AG08396 (cell line): ENCODE measurements around the gene FAM170B.

Experiments
- DNase-seq: peaks from one replicate; pipeline ENCODE4 v3.0.0; 2012; ENCODE audit warnings: low spot score, mixed read lengths

Gene FAM170B

DNA sequence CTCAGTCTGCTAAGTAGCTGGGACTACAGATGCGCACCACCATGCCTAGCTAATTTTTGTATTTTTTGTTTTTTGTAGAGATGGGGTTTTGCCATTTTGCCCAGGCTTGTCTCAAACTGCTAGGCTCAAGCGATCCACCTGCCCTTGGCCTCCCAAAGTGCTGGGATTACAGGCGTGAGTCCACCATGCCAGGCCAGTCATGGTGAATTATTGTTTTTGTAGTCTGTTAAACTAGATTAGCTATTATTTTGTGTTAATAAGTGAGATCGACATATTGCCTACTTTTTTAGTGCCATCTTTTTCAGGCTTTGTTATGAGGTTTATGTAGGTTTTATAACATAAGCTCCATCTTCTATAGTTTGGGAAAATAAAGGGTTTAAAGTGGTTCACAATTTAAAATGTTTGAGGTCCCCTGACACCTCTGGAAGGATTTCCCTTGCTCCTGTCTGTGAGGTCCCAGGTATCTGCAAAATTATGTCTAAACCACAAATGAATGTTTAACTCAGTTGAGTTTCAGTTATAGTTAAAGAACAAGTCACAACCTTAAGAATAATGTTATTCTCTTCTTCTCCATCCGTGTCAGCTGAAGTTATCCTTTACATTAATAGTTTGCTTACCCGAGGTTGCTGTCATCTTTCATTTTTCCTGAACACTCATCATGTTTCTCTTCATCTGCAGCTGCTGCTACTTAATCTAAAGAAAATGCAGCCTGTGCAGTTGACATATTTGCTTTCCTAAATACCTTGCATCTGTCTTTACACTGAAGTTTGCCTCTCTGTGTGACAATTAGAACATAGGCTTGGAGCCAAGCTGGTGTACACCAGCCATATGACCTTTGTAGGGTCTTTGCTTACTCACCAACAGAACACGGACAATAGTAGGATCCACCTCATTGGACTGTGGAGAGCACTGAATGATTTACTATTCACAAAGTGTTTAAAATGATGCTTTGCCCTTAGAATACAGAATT, 9.6 kb downstream of the FAM170B start:
- DNase-seq: no peak

DNA sequence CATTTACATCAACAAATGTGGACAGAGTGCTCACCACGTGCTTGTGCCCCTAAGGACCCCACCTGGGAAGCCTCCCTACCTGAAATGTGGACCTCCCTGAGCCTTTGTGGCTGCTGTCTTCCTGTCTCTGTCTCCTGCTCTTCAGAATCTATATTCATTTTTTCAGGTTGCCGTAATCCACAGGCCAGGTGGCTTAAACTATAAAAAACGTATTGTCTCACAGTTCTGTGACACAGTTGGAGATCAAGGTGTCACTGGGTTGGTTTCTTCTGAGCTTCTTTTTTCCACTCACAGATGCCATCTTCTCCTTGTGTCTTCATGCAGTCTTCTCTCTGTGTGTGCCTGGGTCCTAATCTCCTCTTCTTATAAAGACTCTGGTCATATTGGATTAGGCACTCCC, 12.9 kb downstream of the FAM170B start:
- DNase-seq: no peak

DNA sequence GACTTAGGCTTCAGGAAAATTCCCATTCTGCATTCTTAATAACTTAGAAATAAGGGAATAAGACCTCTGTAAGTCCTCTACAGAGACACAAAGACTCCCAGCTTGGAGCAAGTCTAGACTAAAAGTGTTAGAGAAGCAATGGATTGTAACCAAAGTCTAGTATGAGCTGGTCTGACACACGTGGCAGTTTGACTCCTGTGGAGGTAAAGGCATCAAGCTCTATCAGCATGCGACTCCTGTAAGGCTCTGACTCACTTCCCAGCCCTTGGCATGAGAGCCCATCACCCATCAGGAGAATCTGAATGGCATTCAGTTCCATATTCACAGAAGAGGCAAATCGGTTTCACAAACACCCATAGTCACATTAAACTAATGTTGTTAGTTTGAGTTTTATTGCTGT, 14.1 kb downstream of the FAM170B start:
- no peak for DNase-seq

DNA sequence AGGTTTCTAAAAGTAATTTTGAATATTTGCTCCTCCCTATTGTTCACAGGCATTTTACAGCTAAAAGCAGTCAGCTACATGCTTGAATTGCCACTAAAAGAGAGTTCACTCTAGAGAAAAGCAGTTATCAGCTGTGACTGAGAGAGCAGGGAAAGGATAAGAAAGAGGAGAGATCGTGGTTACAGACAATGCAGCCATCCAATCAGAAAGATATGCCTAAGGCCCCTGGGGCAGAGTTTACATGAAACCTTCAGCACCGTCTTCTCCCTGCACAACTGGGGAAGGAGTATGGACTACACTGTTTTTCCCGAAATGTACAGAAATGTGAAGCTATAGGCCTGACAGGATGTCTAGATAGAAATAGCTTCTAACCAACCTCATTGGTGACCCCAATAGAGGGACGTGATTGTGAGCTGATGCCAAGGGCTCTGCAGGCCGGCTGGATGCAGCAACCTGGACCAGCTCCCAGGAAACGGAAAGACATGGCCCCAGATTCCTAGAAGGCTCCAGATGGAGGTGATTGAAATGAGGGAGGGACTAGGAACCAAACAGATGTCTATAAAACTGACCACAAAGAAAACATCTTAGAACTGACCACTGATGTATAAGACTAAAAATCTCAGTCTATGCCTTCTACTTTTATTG, 15.3 kb downstream of the FAM170B start:
- DNase-seq: no peak

DNA sequence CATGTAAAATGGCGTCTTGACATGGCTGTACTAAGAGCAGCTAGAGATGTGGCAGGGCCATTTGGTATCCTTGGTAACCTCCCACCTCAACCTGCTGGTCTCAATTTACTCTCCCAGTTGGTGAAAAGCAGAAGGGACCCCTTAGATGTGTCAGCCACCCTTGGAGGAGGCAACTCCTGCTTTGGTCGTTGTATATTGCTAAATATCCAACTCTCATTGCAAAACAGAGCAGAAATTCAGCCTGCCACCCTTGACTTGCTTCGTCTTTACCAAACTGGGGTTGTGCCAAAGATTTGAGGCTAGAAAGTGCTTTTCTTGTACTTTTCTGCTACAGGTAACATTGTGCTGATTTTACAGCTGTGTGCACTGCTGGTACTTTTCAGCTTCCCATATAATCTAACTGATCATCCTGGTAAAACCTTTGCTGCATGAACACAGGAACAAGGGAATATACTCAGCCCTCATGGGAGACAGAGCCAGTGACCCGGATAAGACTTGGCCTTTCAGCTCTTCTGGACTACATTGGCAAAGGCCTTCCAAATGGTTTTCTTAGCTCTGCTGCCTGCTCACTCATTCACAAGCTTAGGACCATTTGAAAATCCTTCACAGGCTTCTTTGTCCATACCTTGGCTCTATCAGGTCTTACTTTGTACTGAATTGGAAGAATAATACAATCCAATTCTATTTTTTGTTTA, 16.3 kb downstream of the FAM170B start:
- DNase-seq: no peak

DNA sequence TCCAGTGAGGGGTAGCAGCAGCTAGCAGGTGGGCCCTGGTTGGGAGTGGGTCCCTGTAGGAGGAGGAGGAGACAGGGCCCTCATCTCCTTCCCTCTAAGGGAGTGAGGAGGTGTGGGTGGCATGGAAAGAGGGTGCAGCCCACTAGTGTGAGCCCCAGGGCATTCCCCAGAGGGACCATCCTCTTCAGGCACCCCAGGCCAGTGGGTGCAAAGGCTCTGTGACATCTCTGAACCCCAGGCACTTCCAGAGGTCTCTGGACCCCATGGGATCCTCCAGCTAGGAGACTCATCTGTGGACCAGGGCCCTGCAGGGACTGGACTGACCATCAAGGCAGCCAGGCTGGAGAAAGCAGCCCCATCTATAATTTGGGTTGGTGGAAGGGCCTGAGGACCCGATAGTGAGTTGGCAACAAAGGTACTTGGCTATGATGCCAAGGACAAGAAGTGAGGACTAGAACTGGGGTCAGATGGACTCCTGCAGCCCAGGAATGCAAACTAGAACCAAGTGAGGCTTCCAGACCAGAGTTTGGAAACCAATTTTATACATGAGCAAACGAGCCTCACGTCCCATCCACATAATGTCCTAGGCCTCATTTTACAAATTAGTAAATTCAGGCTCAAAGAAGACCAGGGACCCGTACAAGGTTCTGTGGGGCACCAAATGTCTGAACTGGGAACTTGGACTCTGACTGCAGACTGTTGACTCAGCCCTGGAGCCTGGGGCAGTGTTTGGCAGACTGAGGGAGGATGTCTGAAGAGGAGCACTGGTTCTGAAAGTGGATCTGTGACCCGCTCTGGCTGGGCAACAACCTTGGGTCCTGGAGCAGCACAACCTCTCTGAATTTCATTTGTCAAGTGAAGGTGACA, 17.1 kb downstream of the FAM170B start:
- no peak for DNase-seq

DNA sequence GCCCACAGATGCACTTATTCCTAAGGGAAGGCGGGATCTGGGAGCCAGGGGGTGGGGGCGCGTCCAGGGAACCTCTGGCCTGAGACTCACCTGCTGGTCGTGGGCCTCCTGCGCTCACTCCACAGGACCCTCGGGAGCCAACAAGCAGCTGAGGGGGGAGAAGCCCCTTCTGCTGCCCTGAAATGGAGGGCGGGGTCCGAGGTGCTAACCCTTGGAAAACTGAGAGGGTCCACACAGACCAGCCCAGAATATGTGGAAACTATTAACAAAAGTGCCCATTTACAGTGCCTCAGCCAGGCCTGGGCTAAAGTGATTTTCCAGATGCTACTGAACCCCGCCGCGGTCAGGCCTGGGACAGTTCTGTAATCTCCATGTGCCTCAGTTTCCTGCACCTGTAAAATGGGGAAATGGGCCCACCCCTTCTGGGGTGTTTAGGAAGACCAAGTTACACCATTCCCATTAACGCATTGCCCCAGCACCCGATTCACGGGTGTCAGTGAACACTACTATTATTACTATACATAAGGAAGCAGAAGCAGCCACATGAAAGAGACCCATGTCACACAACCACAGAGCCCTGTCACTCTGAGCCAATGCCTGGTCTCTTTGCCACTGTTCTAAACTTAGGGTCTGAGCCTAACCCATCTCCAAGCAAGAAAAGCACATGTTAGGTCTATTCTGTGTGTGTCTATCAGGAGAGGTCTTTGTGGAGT, 17.9 kb downstream of the FAM170B start:
- no peak for DNase-seq

DNA sequence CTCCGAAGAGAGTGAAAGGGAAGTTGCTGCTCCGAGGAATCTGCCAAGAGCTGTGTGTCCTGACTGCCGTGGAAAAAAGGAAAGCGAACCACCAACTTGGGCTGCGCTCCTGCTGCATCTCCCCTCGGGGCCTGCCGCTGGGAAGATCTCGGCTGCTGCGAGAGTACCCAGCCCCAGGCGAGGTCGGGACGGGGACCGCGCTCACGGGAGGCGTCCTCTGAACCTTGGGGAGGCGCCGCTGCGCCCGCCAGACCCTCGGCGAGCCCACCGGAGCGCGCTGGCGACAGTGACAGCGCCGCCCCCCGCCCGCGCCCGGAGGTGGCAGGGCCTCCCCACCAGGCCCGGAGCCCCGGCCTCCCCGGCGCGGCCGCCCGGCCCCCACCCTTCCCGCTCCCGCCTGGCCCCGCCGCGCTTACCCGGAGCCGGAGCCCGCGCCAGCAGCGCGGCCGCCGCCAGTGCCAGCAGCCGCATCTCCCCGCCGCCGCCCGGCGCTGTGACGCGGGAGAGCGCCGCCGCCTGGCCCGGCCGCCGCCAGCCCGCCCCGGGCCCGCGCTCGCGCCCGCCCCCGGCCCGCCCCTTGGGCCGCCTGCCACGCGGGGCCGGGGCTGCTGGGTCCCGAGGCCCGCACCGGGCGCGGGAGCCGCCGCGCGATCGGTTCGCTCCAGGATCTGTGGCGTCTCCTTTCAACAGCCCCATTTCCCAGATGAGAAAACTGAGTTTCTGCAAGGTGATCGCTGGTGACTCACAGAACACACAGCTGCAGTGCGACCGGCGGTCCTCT, 18.6 kb downstream of the FAM170B start, which contains the start of gene VSTM4:
VSTM4 (minus strand) TSS at position 508 of the 781 bp plus-strand sequence; CDS start at position 471, 37 bp downstream.
- peak; percentile 87 for DNase-seq

DNA sequence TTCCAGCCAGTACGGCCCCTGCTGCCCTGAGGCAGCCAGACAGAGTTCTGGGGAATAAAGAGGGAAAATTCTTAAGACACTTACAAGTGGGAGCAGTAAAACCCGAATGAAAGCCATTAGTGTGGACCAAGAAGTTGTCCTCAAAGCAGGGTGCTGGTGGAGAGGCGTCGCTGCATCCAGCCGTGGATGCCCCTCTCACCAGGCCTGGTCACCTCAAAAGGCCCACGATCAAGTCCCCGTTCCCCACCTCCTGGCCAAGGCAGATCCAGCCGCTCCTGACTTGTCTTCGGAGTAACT, 19.2 kb downstream of the FAM170B start:
- DNase-seq: no peak

DNA sequence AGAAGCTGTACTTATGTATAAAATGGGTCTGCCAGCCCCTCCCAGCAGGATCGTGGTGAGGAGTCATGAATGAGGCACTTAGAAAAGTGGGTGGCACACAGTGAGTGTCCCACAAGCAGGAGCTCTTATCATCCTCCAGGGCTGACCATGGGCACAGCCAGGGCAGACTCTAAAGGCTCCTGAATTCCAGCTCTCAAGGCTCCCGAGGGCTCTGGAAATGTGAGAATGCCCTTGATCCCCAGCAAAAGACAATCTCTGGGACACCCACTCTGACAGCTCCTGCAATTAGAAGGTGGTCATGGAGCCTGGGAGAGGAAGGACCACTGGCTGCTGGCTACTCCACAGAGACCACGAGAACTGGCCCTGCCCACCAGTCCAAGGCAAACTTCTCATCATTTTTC, 20.1 kb downstream of the FAM170B start:
- peak; percentile 51 for DNase-seq

DNA sequence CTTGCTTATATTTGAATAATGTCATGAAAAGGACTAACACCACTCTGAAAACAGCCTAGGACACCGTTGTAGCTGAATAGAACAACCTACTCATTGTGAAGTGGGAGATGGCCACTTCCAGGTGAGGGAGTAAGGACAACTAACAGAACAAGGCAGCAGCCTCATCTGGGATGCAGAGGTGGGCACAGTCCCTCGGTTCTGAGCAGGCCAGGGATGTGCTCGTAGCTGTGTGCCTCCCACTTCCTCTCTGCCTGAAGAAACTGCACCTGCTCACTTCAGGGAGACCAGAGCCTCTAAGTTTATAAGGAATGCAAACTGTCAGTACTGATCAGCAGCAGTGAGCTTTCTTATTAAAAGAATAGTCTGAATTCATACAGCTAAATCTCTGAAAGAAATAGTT, 21.0 kb downstream of the FAM170B start:
- DNase-seq: no peak

DNA sequence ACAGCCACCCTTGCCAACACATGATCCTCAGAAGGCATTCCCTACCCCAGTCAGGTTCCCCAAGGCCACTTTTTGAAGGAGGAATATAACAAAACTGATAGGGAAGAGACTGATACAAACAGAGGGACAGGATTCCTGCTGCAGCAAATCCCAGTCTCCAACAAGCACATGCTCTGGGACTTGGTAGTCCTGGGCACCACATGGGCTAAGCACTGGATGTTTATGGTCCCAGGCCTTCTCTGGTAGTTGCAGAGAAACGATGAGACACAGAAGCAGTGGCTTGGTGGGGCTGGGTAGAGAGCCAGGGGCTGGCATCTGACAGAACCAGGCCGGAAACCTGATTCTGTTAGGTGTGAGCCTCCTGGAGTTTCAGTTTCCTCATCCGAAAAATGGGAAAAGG, 21.7 kb downstream of the FAM170B start:
- no peak for DNase-seq

DNA sequence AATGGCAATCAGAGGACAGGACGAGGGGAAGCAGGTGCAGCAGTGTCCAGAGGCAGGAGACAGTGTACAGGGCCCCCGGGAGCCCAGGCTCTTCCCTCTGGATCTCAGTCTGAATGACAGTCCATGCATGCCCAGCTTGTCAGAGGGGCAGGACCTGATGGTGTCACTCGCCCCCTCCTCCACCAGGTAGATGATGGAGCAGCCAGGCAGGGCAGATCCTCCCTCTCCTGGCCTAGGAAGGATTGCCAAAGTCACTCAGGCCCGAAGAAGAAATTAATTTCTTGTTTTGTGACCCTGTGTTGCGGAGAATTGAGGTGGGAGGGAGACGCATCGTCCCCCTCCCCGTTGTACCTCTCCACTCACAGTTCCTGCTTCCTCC, 22.5 kb downstream of the FAM170B start:
- no peak for DNase-seq

DNA sequence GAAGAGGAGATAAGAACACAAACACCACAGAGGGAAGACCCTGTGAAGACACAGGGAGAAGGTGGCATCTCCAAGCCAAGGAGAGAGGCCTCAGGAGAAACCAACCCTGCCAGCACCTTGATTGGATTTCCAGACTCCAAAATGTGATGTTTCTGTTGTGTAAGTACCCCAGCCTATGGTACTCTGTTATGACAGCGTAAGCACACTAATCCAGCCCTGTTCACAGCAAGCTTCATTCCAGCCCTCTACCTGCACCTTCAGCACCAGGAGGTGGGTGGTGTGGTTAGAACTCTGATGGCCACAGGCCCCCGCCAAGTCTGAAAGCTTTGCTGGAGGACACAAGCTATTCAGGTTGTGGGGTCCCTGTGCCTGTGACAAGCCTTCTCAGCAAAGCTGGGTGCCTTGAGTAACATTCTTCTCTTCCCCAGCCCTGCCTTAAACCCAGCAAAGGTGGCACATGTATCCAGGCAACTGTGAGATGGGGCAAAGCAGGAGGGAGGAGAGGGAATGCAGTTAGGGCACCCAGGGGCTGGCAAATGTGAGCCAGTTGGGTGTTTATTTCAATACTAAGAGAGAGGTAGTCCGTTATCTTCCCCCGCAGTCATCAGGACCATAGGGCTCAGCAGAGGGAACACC, 23.0 kb downstream of the FAM170B start:
- no peak for DNase-seq

DNA sequence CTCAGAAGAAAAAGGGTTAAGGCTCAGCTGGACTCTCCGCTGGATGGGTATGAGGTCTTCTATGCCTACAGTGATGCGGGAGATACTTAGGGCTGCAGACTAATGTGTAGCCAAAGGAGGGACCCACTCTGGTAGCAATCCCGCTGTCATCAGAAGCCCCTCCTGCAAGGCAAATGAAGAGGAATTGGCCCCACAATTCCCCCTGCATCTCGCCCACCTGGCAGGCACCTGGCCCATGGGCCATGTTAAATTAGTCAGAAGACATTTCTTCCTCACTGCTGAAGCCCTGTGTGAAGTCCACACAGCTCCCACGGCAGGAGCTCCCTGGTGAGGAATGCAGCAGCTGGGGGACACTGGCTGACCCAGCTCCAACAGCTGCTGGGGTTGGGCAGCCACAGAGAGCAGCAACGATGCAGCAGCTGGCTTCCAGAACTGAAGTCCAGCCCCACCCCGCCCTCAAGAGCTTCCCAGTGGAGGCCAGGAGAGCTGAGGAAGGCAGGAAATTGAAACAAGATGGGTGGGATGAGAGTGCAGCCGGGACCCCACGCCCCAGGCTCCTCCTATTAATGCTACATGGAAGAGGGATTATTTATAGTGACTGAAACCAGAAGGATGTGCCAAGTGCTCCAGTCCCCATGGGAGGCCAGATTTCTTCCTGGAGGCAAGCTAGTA, 24.0 kb downstream of the FAM170B start:
- DNase-seq: peak; percentile 86

DNA sequence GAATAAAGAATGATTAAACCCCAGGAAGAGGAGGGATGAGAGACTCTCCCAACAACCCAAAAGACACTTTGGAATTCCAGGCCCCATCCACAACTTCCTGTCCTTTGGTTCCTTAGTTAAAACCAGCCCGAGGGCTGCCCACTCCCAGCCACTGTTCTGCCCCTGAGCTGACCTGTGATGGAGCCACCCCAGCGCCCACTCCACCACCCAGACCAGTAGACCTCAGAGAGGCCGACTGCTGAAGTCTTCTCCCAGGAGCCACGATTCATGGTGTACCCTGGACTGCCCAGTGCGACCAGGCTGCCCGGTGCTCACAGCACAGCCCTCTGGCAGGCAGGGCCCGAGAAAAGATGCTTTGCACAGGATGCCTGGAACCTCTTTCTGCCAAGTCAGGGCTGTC, 25.2 kb downstream of the FAM170B start:
- DNase-seq: no peak

DNA sequence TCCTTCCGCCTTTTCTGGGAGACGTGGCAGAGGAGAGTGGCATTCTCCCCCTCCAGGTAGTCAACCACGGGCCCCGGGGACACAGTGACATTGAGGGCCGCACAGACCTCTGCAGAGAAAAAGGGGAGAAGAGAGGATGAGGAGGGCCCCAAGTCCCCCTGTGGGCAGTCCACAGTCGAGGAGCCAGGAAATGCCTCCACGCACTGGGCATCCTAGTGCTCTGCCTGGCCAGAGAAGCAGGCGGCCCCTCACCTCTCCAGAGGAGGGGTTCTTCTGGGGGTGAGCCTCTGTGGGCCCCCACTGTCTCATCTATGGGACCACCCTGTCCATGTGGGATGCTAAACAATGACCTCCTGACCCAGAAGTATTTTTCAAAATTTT, 25.9 kb downstream of the FAM170B start:
- no peak for DNase-seq

DNA sequence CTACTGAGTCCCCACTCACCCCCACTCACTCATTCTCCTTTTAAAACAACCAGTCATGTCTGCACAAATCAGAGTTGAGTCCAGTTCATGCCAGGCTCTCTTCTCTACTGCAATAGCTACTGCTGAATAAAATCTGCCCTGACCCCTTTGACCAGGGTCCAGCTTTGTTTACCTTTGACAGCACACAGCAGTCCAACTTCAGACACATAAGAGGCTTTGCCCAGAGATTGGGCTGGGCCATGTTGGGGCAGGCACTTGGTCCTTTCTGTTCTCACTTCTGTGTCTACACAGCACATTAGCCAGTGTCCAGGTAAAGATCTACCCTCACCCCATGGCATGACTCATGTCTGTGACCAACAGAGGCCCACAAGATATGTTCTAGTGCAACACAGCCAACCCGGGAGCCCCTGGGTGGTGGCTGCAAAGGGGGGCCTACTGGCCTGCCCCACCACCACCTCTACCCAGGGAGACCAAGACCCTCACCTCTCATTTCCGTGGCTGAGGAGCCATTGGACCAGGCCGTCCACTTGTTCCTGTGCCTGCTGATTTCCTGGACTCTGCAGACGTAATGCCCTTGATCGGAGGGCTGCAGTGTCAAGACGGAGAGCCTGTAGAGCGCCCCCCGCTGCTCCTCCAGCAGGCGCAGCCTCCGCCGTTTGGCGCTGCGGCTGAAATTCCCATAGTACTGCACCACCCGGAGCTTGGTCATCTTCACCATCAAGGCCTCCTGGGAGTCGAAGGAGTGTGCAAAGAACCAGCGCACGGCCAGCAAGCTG, 26.5 kb downstream of the FAM170B start:
- no peak for DNase-seq

DNA sequence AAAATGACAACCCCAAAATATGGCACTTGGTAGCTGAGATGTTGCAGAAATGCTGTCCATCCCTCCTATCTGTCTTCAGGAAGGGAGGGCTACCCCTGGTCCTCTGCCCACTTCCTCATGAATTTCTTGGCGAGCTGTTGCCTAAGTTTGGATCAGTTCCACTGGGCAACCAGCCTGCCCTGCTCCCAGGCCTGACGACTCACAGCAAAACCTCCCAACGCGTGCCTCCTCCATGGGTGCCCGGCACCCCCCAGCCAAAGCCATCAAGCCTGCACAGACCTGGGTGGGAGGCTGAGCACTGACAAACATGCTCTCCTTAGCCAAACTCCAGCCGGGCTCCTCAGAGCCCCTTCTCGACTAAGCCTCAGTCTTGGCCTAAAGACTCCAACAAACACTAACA, 27.4 kb downstream of the FAM170B start:
- DNase-seq: no peak
